ENCODE measurements around the gene DBT. TPM values are rescaled to one million over a fixed set of nuclear protein-coding genes. Genes with fewer than 3 reads are reported as not detected.

DBT gene
- polyA plus RNA-seq, 1 of the 3 experiments (the other 2 are of a cell fraction), result 2.0 TPM

GRCh38 chr1:100277866-100278265 is 28.2 kb upstream of the DBT start:
- Histone ChIP-seq H3K79me2 (ENCODE audit: insufficient read depth) (peaks cover 20% of the 10 kb centered on the region), H4K20me1 (ENCODE audit: insufficient read depth) (0 out of 2 replicates have a peak, but pooled peaks cover 5% of the 10 kb centered on the region), H3K36me3 (replicated peaks in 1 of 2; ENCODE audit: control insufficient read depth in 1 of 2, insufficient read depth in 2 of 2, low read length in 1 of 2) (peaks cover 85 to 93% of the 10 kb centered on the region in 2 experiments), H3K4me3 (ENCODE audit: low read depth in 2 of 2, low read length in 1 of 2) (no peak overlapping the region), H3K4me1 (ENCODE audit: control insufficient read depth in 1 of 2, insufficient read depth in 2 of 2, low read depth in 1 of 2, low read length in 1 of 2) (no peaks in the 10 kb centered on the region), H3K9ac (no peak overlapping the region), H3K4me2 (no peak overlapping the region), H3K9me3 (no peaks in the 10 kb centered on the region), H3K27ac (ENCODE audit: low read depth in 2 of 2, low read length in 1 of 2) (no peak overlapping the region), H3K27me3 (ENCODE audit: insufficient read depth) (no peaks in the 10 kb centered on the region), H2AFZ (ENCODE audit: low read depth) (no peak overlapping the region), H3F3A (replicated peaks; ENCODE audit: insufficient read depth) (peaks cover 4% of the 10 kb centered on the region), H3K9me2 (no peaks in the 10 kb centered on the region)
- ChIA-PET POLR2A (no interaction called here), CTCF (interaction anchor here (0.9 kb wide), 1 partner anchor 22 kb away, joined by 3 read pairs; no protein-coding TSS in a partner anchor)
- TF ChIP-seq RCOR1 (IDR thresholded peaks at IDR 0.05; ENCODE audit: low read length) (no peak), SIN3A (IDR thresholded peaks at IDR 0.05; ENCODE audit: borderline replicate concordance, low read depth, low read length) (no peak), MEF2A (IDR thresholded peaks at IDR 0.05; ENCODE audit: borderline replicate concordance, low read depth) (no peak), TEAD4 (IDR thresholded peaks at IDR 0.05; ENCODE audit: borderline replicate concordance, insufficient read depth) (no peak), EZH2phosphoT487 (IDR thresholded peaks at IDR 0.05; ENCODE audit: borderline replicate concordance, low read depth) (no peak), FOXJ3 (CRISPR knock-in tag; IDR thresholded peaks at IDR 0.05) (no peak), TCF12 (IDR thresholded peaks at IDR 0.05) (no peak), FOSL2 (IDR thresholded peaks at IDR 0.05; ENCODE audit: borderline replicate concordance, low read depth) (no peak), JUND (IDR thresholded peaks at IDR 0.05) (no peak), MXI1 (IDR thresholded peaks at IDR 0.05; ENCODE audit: low read depth, low read length) (no peak), RAD21 (IDR thresholded peaks at IDR 0.05; ENCODE audit: low read length) (no peak)
- WGBS (ENCODE audit: low lambda C conversion rate), result 100% methylated on average over 1 of the region's 1 CpG
- no peak for DNase-seq

- no peak for DNase-seq
- POLR2A ChIA-PET, result no interaction called here
- H3K9me3 ChIP-seq, result no peaks in the 10 kb centered on the region
- H3K4me3 ChIP-seq (ENCODE audit: low read depth in 2 of 2, low read length in 1 of 2), result no peak overlapping the region
- peaks cover 65% of the 10 kb centered on the region for H3K79me2 ChIP-seq (ENCODE audit: insufficient read depth)
- no peaks in the 10 kb centered on the region for H3K27me3 ChIP-seq (ENCODE audit: insufficient read depth)
- no peaks in the 10 kb centered on the region for H3K9me2 ChIP-seq
- H3K4me1 ChIP-seq (ENCODE audit: control insufficient read depth in 1 of 2, insufficient read depth in 2 of 2, low read depth in 1 of 2, low read length in 1 of 2), result peaks cover 5 to 11% of the 10 kb centered on the region in 2 experiments; a peak in 3 of 4 replicates
- WGBS (ENCODE audit: low lambda C conversion rate), result 95% methylated on average over 4 of the region's 4 CpGs
- no peak overlapping the region for H3K4me2 ChIP-seq
- no peak overlapping the region for H3K27ac ChIP-seq (ENCODE audit: low read depth in 2 of 2, low read length in 1 of 2)
- no peaks in the 10 kb centered on the region for H3F3A ChIP-seq (replicated peaks; ENCODE audit: insufficient read depth)
- H3K36me3 ChIP-seq (replicated peaks in 1 of 2; ENCODE audit: control insufficient read depth in 1 of 2, insufficient read depth in 2 of 2, low read length in 1 of 2), result peaks cover 44 to 58% of the 10 kb centered on the region in 2 experiments
- H4K20me1 ChIP-seq (ENCODE audit: insufficient read depth), result no peaks in the 10 kb centered on the region
- H3K9ac ChIP-seq, result no peak overlapping the region
- no peak overlapping the region for H2AFZ ChIP-seq (ENCODE audit: low read depth)
- CTCF ChIA-PET, result interaction anchor here (1.2 to 1.5 kb wide), 2 partner anchors 86 to 191 kb away, joined by 3 read pairs; no protein-coding TSS in a partner anchor
- TF ChIP-seq, protein P1, sequence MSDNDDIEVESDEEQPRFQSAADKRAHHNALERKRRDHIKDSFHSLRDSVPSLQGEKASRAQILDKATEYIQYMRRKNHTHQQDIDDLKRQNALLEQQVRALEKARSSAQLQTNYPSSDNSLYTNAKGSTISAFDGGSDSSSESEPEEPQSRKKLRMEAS (IDR thresholded peaks at IDR 0.05; ENCODE audit: low read depth), result no peak
- TF ChIP-seq TAF1 (IDR thresholded peaks at IDR 0.05; ENCODE audit: borderline replicate concordance, low read depth, low read length), result no peak
- TF ChIP-seq GATA2 (CRISPR knock-in tag; IDR thresholded peaks at IDR 0.05), result no peak
- TF ChIP-seq ZBTB33 (IDR thresholded peaks at IDR 0.05; ENCODE audit: borderline replicate concordance, low read depth), result no peak
- no peak for TF ChIP-seq SIN3A (IDR thresholded peaks at IDR 0.05; ENCODE audit: borderline replicate concordance, low read depth, low read length)
- TF ChIP-seq EZH2phosphoT487 (IDR thresholded peaks at IDR 0.05; ENCODE audit: borderline replicate concordance, low read depth), result no peak
- TF ChIP-seq YY1 (IDR thresholded peaks at IDR 0.05; ENCODE audit: low read depth), result no peak
- TF ChIP-seq, protein P2, sequence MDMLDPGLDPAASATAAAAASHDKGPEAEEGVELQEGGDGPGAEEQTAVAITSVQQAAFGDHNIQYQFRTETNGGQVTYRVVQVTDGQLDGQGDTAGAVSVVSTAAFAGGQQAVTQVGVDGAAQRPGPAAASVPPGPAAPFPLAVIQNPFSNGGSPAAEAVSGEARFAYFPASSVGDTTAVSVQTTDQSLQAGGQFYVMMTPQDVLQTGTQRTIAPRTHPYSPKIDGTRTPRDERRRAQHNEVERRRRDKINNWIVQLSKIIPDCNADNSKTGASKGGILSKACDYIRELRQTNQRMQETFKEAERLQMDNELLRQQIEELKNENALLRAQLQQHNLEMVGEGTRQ (IDR thresholded peaks at IDR 0.05; ENCODE audit: borderline replicate concordance, low read depth, low read length), result no peak
- TF ChIP-seq REST (IDR thresholded peaks at IDR 0.05; ENCODE audit: low read depth, low read length), result no peak
- TF ChIP-seq RAD21 (IDR thresholded peaks at IDR 0.05; ENCODE audit: low read length), result no peak
- no peak for TF ChIP-seq FOXJ3 (CRISPR knock-in tag; IDR thresholded peaks at IDR 0.05)
- TF ChIP-seq IRF3 (IDR thresholded peaks at IDR 0.05; ENCODE audit: low read depth, low read length), result no peak
- no peak for TF ChIP-seq CHD2 (IDR thresholded peaks at IDR 0.05; ENCODE audit: low read length, partially characterized antibody)
These were observed 18.6 kb upstream of the DBT start for GRCh38 chr1:100268202-100268601.

All from SK-N-SH (cell line).